ENCODE results near the gene MTSS2.

MTSS2 gene, protein sequence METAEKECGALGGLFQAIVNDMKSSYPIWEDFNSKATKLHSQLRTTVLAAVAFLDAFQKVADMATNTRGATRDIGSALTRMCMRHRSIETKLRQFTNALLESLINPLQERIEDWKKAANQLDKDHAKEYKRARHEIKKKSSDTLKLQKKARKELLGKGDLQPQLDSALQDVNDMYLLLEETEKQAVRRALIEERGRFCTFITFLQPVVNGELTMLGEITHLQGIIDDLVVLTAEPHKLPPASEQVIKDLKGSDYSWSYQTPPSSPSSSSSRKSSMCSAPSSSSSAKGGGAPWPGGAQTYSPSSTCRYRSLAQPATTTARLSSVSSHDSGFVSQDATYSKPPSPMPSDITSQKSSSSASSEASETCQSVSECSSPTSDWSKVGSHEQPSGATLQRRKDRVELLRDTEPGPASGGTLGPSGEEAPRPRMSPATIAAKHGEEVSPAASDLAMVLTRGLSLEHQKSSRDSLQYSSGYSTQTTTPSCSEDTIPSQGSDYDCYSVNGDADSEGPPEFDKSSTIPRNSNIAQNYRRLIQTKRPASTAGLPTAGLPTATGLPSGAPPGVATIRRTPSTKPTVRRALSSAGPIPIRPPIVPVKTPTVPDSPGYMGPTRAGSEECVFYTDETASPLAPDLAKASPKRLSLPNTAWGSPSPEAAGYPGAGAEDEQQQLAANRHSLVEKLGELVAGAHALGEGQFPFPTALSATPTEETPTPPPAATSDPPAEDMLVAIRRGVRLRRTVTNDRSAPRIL

DNA sequence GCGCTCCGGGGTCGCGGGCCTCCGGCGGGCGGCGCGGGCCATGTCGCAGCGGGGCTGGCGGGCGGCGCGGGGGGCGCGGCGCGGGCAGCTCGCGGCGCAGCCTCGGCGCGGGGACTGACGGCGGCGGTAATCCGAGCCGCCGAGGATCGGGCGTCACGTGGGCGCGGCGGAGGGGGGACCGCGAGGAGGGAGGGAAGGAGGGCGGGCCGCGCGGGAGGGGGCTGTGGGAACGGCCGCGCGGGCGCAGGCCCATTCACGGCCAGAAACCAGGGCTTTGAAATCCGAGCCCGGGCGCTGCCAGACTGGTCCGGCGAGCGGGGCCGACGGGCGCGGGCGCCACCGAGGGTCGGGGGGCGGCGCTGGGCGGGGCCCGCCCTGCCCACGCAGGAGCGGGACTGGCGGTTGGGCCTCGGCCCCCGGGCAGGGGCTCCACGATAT lies at the start of gene MTSS2:
MTSS2 (minus strand) TSS at position 116 of the 438 bp plus-strand sequence. CDS start 262 bp downstream, outside the sequence.
- no peak for DNase-seq

DNA sequence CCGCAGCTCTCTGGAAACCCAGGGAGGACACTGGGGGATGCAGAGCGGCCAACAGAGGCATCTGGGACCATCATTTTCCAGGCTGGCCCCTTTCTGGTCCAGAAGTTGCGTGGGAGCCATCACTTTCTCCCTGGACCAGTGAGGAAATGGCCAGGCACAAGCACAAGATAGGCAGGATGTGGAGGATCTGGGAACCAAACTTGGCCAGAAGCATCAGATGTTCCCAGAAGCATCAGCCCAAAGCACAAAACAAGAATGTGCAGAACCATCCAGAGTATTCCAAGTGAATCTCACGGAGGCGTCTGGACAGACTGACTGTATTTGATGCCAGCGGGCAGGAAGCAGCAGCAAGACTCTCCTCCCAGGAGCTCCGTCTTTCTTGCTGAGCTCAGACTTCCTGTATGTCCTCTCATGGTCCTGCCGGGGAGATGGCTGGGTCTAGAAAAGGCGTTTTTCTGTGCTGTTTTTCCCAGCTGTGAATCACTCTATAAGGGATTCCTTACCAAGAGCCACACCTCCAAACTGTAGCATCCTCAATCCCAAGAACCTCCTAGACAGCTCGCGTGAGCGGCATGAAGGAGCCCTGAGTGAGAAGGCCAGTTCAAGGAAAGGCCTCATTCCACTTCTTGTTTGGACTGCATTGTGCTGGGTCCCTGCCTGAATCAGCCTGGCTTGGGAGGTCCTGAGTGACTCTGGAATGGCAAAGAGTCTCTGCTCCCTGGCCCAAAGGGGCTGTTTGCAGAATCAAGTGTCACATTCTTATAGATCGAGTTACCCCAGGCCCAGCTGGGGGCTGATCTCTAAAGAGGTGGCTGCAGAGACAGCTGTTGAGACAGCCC lies 49.5 kb upstream of the MTSS2 start:
- no peak for DNase-seq

DNA sequence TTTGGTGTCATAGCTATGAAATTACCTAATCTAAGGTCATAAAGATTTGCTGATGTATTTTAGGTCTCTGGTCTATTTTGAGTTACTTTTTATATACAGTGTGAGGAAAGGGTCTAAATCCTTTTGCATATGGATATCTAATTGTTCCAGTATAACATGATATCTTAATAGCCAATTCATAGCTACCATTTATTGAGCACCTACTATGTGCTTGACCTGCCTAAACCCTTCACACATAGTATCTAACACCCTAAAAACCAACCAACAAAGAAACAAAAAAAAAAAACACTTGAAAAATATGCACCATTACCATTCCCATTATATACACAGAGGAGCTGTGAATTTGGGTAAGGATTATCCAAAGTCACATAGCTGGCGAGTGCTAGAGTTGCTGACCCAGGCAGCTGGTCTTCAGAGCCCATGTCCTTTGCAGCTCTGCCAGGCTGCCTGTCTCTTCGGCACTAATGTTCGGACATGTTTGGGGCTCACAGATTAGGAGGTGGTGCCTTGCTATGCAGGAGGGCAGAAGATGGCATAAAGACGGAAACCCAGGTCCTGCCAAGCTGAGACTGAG lies 48.8 kb upstream of the MTSS2 start:
- DNase-seq, result no peak

DNA sequence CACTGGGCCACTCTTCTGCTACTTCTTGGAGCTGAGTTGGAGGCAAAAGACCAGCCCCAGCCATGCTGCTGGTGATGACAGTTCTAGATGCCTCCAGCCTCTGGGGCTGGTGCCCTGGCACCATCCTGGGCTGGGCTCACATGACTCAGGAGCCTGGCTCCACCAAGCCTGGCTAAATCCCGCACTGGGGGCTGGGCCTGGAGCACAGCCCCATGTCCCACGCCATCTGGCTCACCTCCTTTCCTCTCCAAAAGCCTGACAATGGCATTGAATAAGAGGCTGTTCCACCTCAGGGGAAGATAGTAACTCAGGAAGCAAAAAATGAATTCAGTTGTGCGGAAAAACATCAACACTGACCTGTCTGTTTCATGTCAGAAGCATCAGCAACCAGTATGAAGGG lies 45.1 kb upstream of the MTSS2 start:
- DNase-seq, result no peak

DNA sequence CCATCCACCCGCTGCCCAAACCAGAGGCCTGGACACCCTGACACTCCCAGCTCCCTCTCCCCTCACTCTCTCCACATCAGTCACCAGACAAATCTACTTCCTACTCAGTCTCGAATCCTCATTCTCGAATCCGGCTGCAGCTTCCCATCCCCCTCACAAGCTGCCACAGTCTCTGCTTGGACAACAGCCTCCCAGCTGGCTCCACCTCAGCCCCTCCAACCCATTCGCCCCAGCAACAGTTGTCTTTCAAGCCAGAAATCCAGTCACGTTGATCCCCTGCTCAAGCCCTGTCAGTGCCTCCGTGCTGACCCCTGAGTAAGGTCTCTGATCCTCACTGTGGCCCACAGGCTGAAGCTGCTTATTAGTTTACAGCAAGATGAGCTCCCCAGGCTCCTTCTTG lies 44.2 kb upstream of the MTSS2 start:
- no peak for DNase-seq

DNA sequence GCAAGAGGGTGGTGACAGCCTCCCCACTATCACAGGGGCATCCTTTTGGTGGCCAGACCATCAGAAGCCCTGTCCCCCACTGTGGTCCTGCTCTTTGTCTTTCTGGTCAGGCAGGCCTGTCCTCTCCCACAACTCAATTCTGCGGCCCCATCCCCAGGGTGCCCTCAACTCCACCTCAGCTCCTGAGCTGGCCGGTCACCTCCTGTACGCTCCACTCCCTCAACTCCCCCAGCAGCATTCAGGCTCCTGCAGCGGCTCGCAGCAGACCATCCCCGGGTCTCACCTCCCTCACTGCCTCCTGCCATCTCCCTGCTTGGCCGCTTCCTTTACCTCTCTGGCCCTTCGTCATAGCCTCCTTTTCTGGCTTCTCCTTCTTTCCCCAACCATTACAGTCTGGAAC lies 43.4 kb upstream of the MTSS2 start:
- DNase-seq, result no peak

DNA sequence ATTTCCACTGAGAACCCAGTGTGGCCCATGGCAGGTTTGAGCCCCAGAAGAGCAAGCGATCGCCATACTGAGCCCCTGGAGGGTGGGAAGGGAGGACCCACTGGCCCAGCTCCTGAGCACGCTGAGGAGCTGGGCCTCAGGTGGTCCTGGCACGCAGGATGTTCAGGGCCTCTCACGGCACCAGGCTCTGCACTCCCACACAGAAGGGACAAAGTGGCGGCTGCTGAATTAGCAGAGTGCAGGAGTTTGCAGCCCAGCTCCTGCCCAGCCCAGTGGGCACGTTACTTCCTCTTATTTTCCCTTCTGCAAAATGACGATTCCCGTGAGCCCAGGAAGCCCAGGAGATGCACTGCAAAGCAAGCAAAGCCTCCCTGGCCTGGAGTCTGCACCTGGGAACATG lies 42.3 kb upstream of the MTSS2 start:
- DNase-seq, result no peak

DNA sequence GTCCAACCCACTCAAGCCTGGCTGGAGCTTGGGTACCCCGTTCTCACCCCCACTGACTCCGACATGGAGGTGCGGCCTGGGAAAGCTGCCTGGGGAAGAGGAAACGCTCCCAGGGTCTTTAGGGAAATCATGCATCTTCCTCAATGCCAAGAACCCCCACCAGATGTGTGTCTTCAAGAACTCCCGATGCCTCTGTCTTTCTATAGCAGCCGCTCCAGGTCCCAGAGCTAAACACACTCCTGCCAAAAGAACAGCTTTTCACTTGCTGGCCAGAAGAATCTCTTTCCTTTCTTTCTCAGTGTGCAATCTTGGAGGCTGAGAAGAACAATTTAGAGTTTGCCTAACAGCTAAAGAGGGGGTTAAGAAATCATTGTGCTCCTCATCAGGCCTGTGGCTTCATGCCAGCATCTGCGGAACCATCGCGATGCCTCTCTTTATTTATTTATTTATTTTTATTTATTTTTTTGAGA lies 41.1 kb upstream of the MTSS2 start:
- no peak for DNase-seq

DNA sequence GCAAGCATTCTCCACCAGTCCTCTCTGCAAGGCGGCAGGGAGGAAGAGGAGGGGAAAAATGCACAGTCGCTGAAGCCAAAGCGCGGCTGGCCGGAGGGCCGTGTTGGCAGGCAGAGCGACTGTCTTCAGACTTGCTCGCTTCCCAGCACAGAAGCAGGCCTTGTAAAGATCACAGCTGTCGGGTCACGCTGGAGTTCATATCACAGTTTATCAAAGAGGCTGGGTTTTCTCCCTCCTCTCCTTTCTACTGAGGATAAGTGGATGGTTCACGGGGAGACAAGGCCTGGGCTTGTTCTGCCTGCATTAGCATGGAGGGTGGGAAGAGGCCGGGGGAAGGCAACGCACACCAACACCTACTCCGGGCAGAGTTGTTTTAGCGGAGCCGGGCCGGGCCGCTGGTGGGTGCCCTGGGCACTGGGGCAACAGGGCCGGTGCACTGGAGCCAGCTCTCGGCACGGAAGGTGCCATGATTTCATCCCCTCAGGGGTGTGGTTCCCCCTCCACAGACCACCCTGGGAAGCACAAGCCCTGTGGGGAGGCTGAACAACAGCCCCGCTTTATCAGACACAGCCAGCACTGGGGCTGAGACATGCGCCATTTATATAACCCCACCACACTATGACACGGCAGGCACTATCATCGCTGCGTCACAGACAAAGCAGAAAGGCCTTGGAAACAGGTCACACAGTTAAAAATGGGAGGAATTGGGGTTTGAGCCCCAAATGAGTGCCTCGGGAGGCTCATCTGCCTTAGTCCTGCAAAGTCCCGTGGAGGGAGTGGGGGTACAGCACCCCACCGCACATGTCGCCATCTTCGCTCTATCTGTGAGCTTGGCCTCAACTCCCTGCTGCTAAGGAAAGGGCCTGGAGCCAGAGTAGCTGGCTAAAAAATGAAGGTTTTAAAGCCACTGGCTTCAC lies 40.3 kb upstream of the MTSS2 start:
- DNase-seq, result no peak

DNA sequence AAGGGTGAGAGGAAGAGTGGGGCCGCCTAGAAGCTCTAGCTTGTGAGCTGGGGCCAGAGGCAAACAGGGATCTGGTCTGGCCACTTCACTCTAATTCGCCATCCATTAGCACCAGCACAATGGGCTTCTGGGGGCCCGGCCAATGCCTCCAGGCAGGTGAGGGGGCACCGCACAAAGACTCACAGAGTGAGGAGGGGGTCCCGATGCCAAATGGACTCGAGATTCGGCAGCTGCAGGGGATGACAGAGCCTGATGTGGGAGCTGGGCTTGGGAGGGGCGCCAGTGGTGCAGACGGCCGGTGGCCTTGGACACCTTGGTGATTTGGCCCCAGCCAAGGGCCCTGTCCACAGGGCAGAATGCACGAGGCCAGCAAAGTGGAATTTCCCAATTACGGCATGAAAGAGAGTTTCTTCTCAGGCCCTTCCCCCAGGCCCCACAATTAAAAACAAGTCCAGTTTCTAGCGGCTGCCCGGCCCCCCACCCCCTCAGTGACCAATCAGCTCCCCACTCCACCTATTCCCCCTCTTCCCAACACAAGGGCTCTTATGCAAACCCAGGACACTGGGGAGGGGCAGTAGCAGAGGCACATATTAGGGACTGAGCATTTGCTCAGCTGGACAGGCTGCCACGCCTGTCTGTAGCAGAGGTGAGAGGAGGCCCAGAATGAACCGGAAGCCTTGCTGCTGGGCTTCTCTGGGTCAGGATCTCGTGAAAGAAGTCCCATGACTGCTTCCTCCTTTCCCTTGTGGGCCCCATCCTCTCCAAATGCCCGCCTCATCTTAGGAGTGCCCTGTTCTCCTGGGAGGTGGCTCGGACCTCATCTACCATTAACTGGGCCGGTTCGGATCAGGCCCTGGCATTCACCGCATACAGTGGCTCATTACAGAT lies 39.4 kb upstream of the MTSS2 start:
- no peak for DNase-seq

DNA sequence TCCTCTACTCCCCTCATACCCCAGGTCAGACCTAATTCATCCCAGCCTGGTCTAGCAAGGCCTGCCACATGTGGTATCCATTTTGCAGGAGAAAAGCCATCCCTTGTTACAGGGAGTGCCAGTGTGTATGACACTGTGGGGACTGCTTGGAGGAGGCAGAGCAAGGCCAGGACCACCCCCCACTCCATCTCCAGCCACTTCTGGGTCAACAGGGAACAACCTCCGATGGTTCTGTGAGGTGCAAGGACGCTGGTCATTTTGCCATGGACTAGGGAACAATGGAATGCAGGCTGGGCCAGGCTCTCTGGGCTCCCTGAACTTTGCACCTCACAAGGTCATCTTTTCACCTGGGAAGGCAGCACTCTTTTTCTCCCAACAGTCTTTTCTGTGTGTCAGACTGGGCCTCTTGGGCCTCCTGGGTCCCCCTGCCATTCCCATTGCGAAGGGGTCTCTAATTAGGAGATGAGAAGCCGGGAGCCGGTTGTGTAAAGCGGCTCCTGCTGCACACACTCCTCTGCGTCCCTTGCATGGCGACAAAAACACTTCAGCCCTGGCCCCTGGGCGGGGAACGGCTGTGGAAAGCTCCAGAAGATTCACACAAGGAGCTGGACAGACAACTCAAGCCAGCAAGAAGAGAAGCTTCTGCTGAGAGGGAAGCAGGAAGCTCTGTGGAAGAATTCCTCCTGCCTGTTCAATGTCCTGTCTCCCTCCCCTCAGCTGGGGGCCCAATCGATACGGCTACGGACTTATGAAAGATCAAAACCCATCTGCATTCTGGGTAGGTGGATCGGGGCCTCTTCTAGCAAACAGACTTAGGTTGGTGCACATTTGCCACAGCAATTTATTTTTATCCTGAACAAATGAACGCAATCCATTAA lies 38.5 kb upstream of the MTSS2 start:
- no peak for DNase-seq

DNA sequence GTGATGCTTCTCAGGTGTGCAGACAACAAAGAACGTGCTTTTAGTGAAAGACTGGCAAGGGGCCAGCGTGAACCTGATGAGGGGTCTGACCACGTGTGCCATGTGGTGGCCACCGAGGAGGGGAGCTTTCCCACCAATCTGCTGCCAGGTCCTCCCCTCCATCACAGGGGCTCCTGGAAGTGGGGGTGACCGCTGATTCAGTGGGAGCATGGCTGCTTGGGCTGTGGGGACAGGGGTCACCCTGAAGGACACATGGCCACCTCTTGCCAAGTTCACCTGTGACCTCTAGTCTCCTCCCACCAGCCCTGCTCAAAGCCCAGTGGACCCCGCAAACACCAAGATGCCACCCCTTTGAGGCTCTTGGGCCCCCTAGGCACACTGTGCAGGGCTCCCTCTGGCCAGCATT lies 37.9 kb upstream of the MTSS2 start:
- DNase-seq, result no peak

DNA sequence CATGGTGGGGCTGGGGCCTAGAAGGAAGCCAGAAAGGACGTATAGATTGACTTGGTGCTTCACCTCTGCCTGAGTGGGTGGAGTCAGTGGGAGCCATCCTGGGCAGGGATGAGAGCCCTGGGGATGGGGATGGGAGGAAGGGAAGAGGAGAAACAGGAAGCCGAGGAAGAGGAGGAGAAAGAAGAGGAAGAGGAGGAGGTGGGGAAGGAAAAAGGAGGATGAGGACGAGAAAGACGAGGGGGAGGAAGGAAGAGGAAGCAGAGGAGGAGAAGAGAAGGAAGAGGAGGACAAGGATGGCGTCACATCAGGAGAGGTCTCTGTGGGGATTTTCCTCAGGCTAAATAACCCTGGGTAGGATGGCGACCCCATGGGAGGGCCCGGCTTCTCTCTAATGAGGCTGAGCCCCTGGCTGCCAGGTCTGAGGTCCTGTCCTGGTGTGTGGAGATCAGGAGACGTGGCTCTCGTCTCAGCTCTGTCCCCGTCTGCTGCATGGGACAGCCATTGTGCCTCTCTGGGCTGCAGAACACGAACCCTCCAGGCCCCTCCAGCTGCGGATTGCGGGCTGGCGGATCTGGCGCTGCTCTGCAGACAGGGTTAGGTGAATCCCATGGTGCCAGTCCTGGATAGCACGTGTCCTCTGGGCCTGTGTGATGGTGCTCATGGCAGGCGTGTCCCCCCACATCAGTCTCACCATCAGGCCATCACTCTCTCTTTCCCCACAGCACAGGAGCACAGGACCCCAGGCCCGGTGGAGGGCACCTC lies 35.5 kb upstream of the MTSS2 start:
- DNase-seq, result no peak

DNA sequence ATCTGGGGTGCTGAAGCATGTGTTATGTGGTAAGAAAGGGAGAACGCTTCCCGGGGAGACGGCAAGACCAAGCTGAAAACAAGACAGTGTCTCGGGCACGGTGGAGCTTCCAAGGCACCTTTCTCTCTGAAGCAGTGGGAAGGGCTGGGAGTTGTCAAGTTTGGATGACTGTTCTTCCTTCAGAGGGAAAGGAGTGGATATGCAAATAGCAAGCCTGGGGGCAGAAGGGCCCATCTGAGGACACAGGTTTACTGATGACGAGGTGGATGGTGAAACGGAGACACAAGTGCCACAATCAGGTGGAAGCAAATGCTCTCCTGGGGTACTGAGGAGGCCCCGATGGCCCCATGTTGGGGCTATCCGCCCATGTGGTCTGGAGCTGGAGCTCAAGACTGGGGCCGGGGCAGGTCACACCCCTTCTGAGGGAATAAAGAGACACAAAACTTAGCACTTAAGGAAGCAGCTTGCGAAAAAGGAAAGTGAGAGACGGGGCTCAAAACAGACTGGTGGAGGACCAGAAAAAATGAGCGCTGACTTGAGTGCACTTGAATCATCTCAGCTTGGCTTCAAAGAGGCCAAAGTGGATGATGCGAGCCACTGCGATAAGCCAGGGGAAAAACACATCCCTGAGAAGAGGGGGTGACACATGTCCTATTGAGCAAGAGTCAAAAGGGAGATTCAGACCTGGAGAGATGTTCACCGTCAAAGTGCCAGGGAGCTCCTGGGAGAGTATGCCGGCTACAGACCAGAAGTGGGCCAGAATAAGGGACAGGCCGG lies 34.8 kb upstream of the MTSS2 start:
- no peak for DNase-seq

DNA sequence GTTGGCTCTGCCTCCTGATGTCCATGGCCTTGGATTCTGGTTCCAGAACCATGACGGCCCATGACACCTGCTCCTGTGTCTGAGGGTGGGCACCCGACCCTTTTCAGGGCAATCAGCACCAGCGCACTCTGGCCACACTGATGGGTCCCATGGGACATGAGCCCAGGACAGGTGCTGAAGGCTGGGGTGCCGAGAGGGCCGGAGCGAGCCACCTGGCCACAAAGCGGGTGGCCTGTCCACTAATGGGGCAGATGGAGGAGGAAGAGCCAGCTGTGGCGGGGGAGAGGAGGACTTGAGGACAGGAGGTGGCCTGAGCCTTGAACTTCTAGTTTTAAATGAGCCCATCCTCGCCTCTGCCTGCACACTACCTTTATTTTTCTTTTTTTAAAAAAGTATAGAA lies 31.2 kb upstream of the MTSS2 start:
- DNase-seq, result no peak

DNA sequence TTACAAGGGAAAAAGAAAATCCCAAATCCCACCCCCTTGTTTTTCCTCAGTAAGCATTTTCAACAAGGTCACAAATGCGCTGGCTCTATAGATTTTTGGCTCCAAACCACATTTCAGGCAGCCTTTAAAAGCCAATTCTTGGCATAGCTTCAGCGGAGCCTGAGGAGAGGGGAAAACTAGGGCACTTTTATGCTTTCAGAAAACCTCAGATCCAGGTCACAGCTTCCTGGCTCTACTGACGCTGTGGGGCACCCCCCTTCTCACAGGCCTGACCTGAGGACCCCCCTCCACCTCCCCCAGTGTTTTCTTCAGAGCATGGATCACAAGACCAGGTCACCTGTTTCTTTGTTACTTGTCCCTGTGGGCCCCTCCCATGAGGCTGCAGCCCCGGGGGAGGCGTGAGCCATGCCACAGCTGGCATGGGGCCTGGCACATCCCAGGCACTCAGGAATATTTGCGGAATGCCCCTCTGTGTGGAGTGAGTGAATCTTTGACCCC lies 30.1 kb upstream of the MTSS2 start:
- DNase-seq, result no peak

DNA sequence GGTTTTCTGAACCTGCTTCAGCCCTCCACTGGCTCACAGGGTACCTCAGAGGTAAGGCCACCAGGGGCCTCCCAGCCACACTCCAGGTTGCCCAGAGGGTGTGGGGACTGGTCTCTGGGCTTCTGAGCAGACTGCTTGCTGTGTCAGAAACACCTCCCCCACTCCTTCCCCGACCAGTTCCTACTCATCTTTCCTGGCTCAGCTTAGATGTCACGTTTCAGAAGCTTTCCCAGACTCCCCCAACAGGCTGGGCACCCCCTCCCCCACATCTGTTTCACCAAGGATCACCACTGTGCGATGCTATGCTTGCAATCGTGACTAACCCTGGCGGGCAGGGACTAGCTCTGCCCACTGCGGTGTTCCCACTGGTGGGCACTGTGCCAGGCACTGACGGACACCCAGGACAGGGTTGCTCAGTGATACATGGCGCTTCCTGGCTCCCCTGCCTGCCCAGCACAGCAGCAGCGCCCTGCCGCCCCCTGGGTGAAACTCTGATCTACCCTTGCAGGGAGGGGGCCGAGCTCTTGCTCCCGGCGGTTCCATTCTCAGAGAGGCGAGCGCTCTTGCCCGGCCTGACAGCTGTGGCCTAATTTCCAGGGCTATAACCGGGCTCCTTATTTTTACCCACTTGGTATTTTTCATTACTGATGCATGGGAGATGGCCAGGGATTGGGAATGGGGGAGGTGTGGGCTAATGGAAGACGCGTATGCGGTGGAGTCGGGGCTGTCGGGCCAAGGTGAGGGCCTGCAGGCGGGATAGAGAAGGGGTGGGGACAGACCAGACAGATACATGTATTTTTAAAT lies 29.4 kb upstream of the MTSS2 start:
- no peak for DNase-seq

All from activated CD4-positive, CD25-positive, alpha-beta regulatory T cell (primary cell).